ENCODE results near the gene DNAH1. TPM values are rescaled to one million over a fixed set of nuclear protein-coding genes. Genes with fewer than 3 reads are reported as not detected.

DNAH1 gene
- total RNA-seq, 1 donor from 2014 or later = 2.2 TPM

DNA sequence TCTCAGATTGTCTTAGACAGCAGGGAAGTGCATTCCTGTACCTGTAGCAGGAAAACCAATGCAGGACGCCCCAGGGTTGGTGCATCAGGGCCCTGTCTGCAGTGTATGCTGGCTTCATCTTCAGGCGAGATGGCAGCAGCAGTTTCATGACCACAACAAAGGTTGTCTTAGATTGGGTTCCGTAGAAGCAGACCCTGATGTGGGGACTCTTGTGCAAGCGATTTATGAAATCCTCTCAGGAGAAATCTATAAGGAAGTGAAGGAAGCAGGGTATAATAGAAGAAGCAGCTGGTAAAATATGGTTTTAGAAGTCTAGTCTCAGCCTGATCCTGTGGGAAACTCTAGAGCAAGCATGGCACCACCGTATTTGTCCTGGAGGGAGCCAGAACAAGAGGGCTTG is 25.0 kb downstream of the DNAH1 start:
- no peak overlapping the region for H3K27ac ChIP-seq (replicated peaks)
- H3K27me3 ChIP-seq (ENCODE audit: low read depth) = no peaks in the 10 kb centered on the region
- no peaks in the 10 kb centered on the region for H3K9me3 ChIP-seq (replicated peaks)
- H3K4me3 ChIP-seq = no peak overlapping the region
- H3K4me1 ChIP-seq = peaks cover 11% of the 10 kb centered on the region
- intact Hi-C loops (cut with micrococcal nuclease) = loop anchor here (5.0 kb wide), 1 partner anchor 114 kb away; the partner anchor contains the start of gene TLR9
- TF ChIP-seq, protein P1, sequence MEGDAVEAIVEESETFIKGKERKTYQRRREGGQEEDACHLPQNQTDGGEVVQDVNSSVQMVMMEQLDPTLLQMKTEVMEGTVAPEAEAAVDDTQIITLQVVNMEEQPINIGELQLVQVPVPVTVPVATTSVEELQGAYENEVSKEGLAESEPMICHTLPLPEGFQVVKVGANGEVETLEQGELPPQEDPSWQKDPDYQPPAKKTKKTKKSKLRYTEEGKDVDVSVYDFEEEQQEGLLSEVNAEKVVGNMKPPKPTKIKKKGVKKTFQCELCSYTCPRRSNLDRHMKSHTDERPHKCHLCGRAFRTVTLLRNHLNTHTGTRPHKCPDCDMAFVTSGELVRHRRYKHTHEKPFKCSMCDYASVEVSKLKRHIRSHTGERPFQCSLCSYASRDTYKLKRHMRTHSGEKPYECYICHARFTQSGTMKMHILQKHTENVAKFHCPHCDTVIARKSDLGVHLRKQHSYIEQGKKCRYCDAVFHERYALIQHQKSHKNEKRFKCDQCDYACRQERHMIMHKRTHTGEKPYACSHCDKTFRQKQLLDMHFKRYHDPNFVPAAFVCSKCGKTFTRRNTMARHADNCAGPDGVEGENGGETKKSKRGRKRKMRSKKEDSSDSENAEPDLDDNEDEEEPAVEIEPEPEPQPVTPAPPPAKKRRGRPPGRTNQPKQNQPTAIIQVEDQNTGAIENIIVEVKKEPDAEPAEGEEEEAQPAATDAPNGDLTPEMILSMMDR (IDR thresholded peaks at IDR 0.05; ENCODE audit: borderline replicate concordance) = no peak
- no peak for DNase-seq
- no peaks in the 10 kb centered on the region for H3K36me3 ChIP-seq

DNA sequence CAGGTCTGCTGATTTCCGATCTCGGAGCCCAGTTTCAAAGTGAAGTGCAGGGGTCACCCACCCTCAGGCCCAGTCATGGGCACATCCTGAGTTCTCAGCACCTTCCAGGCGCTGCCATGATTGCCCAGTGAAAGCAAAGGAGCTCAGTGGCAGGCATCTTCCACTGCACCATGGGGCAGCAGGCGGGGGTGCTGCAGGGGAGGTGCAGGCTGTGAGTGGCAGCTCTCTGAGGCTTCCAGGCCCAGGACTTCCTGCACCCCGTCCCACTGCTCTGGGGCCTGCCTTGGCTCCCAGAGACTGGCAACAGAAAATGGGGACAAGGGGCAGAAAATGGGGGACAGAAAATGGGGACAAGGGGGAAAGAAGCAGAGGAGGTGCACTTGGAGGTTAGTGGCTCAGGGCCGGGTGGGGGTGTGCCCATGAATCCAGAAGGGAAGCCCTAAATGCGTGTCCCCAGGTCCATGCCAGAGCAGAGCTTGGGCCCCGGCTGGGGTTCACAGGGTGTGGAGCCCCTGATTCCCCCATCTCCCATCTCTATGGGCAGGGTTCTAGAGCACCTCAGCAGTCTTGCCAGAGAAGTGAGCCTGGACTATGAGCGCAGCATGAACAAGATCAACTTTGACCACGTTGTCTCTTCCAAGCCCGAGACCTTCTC is 28.0 kb downstream of the DNAH1 start:
- no peaks in the 10 kb centered on the region for H3K36me3 ChIP-seq
- peaks cover 27% of the 10 kb centered on the region for H3K4me1 ChIP-seq
- no peak overlapping the region for H3K27ac ChIP-seq (replicated peaks)
- H3K9me3 ChIP-seq (replicated peaks) = no peaks in the 10 kb centered on the region
- H3K4me3 ChIP-seq = no peak overlapping the region
- H3K27me3 ChIP-seq (ENCODE audit: low read depth) = no peaks in the 10 kb centered on the region
- no peak for DNase-seq
- TF ChIP-seq, protein P1 (IDR thresholded peaks at IDR 0.05; ENCODE audit: borderline replicate concordance) = no peak
- intact Hi-C loops (cut with micrococcal nuclease) = loop anchor here (5.0 kb wide), 1 partner anchor 117 kb away; the partner anchor contains the start of gene TLR9

DNA sequence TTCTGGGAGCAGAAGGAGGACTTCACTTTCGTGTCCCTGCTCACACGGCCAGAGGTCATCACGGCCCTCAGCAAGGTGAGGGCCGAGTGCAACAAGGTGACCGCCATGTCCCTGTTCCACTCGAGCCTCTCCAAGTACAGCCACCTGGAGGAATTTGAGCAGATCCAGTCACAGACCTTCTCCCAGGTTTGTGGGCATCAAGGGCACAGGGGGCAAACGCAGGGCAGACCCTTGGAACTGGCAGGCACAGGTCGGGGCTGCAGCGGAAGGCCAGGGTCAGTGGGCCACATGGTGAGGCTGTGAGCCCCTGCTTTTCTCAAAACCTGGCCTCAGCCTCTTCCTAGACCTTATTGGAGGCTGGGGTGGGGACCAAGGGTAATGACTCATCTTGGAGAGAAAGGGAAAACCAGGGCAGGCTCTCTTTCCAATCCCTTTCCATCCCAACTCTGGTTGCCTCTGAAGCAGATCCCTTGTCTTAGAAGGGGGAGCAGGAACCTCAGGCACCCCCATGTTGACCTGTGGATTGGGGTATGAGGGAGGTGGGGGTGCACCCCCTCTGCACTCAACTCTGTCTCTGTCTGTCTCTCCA is 29.5 kb downstream of the DNAH1 start:
- Histone ChIP-seq H3K9me3 (replicated peaks) (no peaks in the 10 kb centered on the region), H3K27me3 (ENCODE audit: low read depth) (no peaks in the 10 kb centered on the region), H3K27ac (replicated peaks) (no peak overlapping the region), H3K4me3 (no peak overlapping the region), H3K4me1 (peaks cover 27% of the 10 kb centered on the region), H3K36me3 (peaks cover 5% of the 10 kb centered on the region)
- no peak for DNase-seq
- intact Hi-C loops (cut with micrococcal nuclease) = no loop called here
- TF ChIP-seq, protein P1 (IDR thresholded peaks at IDR 0.05; ENCODE audit: borderline replicate concordance) = no peak

DNA sequence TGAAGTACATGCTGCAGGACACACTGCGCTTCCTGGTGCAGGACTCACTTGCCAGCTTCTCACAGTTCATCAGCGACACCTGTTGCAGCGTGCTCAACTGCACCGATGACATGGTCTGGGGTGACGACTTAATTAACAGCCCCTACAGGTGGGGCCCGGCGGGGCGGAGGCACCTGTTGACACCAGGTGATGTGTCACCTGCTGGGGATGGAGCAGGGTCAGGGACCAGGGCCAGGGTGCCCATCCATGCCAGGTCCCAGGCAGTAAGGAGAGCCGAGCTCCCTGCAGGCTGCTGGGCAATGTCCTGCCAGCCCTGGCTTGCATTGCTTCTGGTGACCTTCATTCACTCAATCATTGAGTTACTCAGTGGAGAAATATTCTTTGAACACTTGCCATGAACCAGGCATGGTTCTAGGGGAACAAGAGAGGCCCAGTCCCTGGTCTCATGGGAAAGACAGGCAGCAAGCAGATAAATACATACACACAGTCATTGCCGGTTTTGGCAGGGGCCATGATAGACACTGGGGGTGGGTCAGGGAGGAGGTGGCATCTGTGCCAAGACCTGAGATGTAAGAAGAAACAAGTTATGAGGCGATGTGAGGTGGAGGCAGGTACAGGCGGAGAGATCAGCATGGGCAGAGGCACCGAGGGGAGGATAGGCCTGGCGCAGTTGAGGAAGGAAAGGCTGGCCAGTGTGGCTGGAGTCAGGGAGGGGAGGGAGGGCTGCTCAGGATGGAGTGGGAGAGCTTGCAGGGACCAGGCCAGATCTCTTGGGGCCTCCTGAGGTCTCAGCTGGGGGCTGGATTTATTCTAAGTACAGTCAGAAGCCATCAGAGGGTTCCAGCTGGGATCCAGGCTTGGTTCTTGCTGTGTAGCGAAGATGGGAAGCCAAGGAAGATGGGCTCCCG is 30.8 kb downstream of the DNAH1 start:
- TF ChIP-seq, protein P1 (IDR thresholded peaks at IDR 0.05; ENCODE audit: borderline replicate concordance) = no peak
- no peak overlapping the region for H3K4me3 ChIP-seq
- intact Hi-C loops (cut with micrococcal nuclease) = no loop called here

More for the DNA sequence above, 30.8 kb downstream of the DNAH1 start:
- H3K4me1 ChIP-seq = peaks cover 27% of the 10 kb centered on the region
- H3K9me3 ChIP-seq (replicated peaks) = no peaks in the 10 kb centered on the region
- H3K36me3 ChIP-seq = peaks cover 5% of the 10 kb centered on the region
- no peaks in the 10 kb centered on the region for H3K27me3 ChIP-seq (ENCODE audit: low read depth)
- no peak for DNase-seq
- H3K27ac ChIP-seq (replicated peaks) = peak overlapping the region; percentile 58

All from left ventricle myocardium inferior (tissue), 1 donor.